ENCODE data around the gene CBLB. TPM values are rescaled to one million over a fixed set of nuclear protein-coding genes. Genes with fewer than 3 reads are reported as not detected.

Gene CBLB
- total RNA-seq, 1 donor from 2014 or later: 45.9 TPM

GRCh38 chr3:105885256-105885655 is 16.4 kb upstream of the CBLB start:
- DNase-seq (ENCODE audit: low read depth): no peak
- Histone ChIP-seq H3K4me3 (ENCODE audit: insufficient read depth, low read depth, low read length) (no peak overlapping the region), H3K27ac (ENCODE audit: low read depth, low read length) (no peak overlapping the region), H3K4me2 (ENCODE audit: low read length) (no peak overlapping the region), H3K27me3 (ENCODE audit: insufficient read depth, low read length) (no peaks in the 10 kb centered on the region), H2AFZ (ENCODE audit: low read depth, low read length) (no peak overlapping the region), H3K9me3 (ENCODE audit: insufficient read depth, low read depth, low read length) (no peaks in the 10 kb centered on the region), H3K36me3 (ENCODE audit: insufficient read depth, low read length) (no peaks in the 10 kb centered on the region), H3K79me2 (ENCODE audit: insufficient read depth, low read length) (no peaks in the 10 kb centered on the region), H4K20me1 (ENCODE audit: insufficient read depth, low read length) (no peaks in the 10 kb centered on the region), H3K4me1 (ENCODE audit: insufficient read depth, low read length) (no peaks in the 10 kb centered on the region), H3K9ac (ENCODE audit: low read length) (no peak overlapping the region)
- H3K9me3 Mint-ChIP-seq (ENCODE audit: unreplicated experiment): no peaks in the 10 kb centered on the region
- no peak overlapping the region for H3K27ac Mint-ChIP-seq (ENCODE audit: unreplicated experiment)
- H3K4me1 Mint-ChIP-seq (ENCODE audit: low read depth, unreplicated experiment): no peaks in the 10 kb centered on the region
- no peak overlapping the region for H3K4me3 Mint-ChIP-seq (ENCODE audit: unreplicated experiment)
- no peak for FAIRE-seq
- TF ChIP-seq CTCF (IDR thresholded peaks at IDR 0.05; ENCODE audit: insufficient read depth, low read depth, low read length) (no peak), EZH2 (IDR thresholded peaks at IDR 0.05; ENCODE audit: insufficient read depth, low read length) (no peak)
- H3K36me3 Mint-ChIP-seq (ENCODE audit: low read depth, unreplicated experiment): no peaks in the 10 kb centered on the region
- no peaks in the 10 kb centered on the region for H3K27me3 Mint-ChIP-seq (ENCODE audit: low read depth, unreplicated experiment)

DNA sequence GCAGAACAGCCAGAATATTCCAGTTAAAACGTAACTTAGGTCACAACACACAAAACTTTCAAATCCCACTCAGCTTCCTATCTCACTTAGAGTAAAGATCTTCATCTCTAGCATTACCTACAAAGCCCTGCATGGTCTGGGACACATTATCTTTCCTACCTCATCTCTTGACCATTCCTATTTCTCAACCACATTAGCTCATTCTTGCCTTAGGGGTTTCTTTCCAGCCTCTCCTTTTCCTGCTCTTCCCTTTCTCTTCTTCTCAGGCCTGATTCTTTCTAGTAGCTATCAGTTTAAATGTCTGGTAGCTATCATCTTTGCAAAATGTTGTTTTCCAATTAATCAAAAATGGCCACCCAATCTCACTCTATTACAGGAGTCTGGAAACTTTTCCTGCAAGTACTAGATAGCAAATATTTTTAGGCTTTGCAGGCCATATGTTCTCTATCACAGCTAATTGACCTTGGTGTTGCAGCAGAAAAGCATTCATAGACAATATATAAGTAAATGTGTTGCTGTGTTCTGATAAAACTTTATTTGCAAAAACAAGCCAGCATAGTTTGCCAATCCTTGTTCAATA is 15.1 kb upstream of the CBLB start:
- TF ChIP-seq EZH2 (IDR thresholded peaks at IDR 0.05; ENCODE audit: insufficient read depth, low read length): no peak
- no peak for TF ChIP-seq CTCF (IDR thresholded peaks at IDR 0.05; ENCODE audit: insufficient read depth, low read depth, low read length)
- H3K79me2 ChIP-seq (ENCODE audit: insufficient read depth, low read length): no peaks in the 10 kb centered on the region
- Mint-ChIP-seq H3K4me1 (ENCODE audit: low read depth, unreplicated experiment) (no peaks in the 10 kb centered on the region), H3K4me3 (ENCODE audit: unreplicated experiment) (no peak overlapping the region), H3K27ac (ENCODE audit: unreplicated experiment) (no peak overlapping the region), H3K27me3 (ENCODE audit: low read depth, unreplicated experiment) (no peaks in the 10 kb centered on the region), H3K36me3 (ENCODE audit: low read depth, unreplicated experiment) (no peaks in the 10 kb centered on the region), H3K9me3 (ENCODE audit: unreplicated experiment) (no peaks in the 10 kb centered on the region)
- no peaks in the 10 kb centered on the region for H3K27me3 ChIP-seq (ENCODE audit: insufficient read depth, low read length)
- H3K9ac ChIP-seq (ENCODE audit: low read length): no peak overlapping the region
- no peak for FAIRE-seq
- no peaks in the 10 kb centered on the region for H3K4me1 ChIP-seq (ENCODE audit: insufficient read depth, low read length)
- no peaks in the 10 kb centered on the region for H3K36me3 ChIP-seq (ENCODE audit: insufficient read depth, low read length)
- H3K4me3 ChIP-seq (ENCODE audit: insufficient read depth, low read depth, low read length): no peak overlapping the region
- no peak overlapping the region for H2AFZ ChIP-seq (ENCODE audit: low read depth, low read length)
- no peaks in the 10 kb centered on the region for H4K20me1 ChIP-seq (ENCODE audit: insufficient read depth, low read length)
- H3K9me3 ChIP-seq (ENCODE audit: insufficient read depth, low read depth, low read length): no peaks in the 10 kb centered on the region
- H3K27ac ChIP-seq (ENCODE audit: low read depth, low read length): no peak overlapping the region
- no peak overlapping the region for H3K4me2 ChIP-seq (ENCODE audit: low read length)
- DNase-seq (ENCODE audit: low read depth): no peak

DNA sequence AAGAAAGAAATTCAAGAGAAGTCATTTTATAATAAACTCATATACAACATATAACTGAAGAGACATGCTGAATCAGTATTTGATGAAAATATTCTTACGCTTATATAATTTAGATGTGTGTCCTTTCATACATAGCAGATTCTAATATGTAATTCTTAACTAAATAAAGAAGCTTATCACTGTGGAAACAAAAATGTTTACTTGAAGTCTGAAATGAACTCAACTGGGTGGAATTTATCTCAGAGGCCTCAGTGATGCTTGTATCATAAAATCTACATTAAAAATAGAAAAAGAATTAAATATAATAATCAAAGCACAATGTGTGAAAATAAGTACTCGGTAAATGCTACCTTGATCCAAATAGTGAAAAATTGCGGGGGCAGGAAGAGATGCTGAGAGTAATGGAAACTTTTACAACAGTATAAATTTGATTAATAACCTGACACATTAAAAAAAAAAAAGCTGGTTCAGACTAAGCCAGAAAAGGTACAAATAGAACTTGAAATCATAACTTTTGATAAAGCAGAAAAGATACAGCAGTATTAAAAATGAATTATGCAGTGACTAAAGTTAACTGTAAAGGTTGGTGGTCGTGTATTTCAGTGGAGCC is 12.0 kb upstream of the CBLB start:
- no peaks in the 10 kb centered on the region for H3K27me3 ChIP-seq (ENCODE audit: insufficient read depth, low read length)
- Mint-ChIP-seq H3K4me1 (ENCODE audit: low read depth, unreplicated experiment) (no peaks in the 10 kb centered on the region), H3K27ac (ENCODE audit: unreplicated experiment) (no peak overlapping the region), H3K27me3 (ENCODE audit: low read depth, unreplicated experiment) (no peaks in the 10 kb centered on the region), H3K9me3 (ENCODE audit: unreplicated experiment) (no peaks in the 10 kb centered on the region), H3K4me3 (ENCODE audit: unreplicated experiment) (no peak overlapping the region), H3K36me3 (ENCODE audit: low read depth, unreplicated experiment) (no peaks in the 10 kb centered on the region)
- no peak overlapping the region for H2AFZ ChIP-seq (ENCODE audit: low read depth, low read length)
- no peaks in the 10 kb centered on the region for H4K20me1 ChIP-seq (ENCODE audit: insufficient read depth, low read length)
- no peaks in the 10 kb centered on the region for H3K9me3 ChIP-seq (ENCODE audit: insufficient read depth, low read depth, low read length)
- FAIRE-seq (no peak), DNase-seq (ENCODE audit: low read depth) (no peak)
- no peak overlapping the region for H3K27ac ChIP-seq (ENCODE audit: low read depth, low read length)
- no peak overlapping the region for H3K9ac ChIP-seq (ENCODE audit: low read length)
- no peaks in the 10 kb centered on the region for H3K79me2 ChIP-seq (ENCODE audit: insufficient read depth, low read length)
- no peak for TF ChIP-seq CTCF (IDR thresholded peaks at IDR 0.05; ENCODE audit: insufficient read depth, low read depth, low read length)
- no peak for TF ChIP-seq EZH2 (IDR thresholded peaks at IDR 0.05; ENCODE audit: insufficient read depth, low read length)
- H3K4me1 ChIP-seq (ENCODE audit: insufficient read depth, low read length): peaks cover 3% of the 10 kb centered on the region
- no peaks in the 10 kb centered on the region for H3K36me3 ChIP-seq (ENCODE audit: insufficient read depth, low read length)
- no peak overlapping the region for H3K4me2 ChIP-seq (ENCODE audit: low read length)
- H3K4me3 ChIP-seq (ENCODE audit: insufficient read depth, low read depth, low read length): no peak overlapping the region

Measured in astrocyte (in vitro differentiated cells and primary cell).